ENCODE data around the gene USP20.

DNA sequence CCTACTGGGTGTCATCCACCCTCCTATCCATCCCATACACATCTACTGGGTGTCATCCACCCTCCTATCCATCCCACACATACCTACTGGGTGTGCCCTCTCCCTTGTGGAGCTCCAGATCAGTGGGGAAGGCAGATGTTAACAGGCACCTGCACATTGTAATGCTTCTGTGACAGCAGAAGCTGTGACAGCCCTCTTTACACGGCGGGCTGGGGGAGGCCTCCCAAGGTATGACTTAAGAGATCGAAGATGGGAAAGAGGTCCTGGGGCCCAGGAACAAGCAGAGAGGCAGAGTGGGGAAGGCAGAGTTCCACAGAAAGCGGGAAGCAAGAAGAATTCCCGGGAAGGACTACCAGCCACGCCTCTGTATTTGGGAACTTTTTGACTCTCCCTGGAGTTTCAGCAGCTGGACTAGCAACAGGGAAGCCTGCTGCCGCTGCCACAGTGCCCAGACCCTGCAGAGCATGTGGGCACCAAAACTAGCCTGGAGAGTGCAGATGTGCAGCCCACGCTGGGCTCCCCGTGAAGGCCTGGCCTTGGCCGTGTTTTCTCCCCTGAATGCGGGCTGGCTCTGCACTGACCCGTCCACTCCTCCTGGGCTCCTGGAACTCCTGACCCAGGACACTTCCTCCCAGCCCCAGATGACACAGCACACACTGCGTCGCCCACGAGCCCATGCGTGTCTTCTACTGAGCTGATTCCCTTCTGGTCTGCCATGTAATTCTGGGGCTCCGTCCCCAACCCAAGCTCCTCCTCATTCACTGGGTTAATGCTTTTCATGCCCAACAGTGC, 20.6 kb upstream of the USP20 start:
- TF ChIP-seq POLR2A (IDR thresholded peaks at IDR 0.05; ENCODE audit: low read depth, low read length) = peak; percentile 36
- TF ChIP-seq, protein P1, sequence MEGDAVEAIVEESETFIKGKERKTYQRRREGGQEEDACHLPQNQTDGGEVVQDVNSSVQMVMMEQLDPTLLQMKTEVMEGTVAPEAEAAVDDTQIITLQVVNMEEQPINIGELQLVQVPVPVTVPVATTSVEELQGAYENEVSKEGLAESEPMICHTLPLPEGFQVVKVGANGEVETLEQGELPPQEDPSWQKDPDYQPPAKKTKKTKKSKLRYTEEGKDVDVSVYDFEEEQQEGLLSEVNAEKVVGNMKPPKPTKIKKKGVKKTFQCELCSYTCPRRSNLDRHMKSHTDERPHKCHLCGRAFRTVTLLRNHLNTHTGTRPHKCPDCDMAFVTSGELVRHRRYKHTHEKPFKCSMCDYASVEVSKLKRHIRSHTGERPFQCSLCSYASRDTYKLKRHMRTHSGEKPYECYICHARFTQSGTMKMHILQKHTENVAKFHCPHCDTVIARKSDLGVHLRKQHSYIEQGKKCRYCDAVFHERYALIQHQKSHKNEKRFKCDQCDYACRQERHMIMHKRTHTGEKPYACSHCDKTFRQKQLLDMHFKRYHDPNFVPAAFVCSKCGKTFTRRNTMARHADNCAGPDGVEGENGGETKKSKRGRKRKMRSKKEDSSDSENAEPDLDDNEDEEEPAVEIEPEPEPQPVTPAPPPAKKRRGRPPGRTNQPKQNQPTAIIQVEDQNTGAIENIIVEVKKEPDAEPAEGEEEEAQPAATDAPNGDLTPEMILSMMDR (IDR thresholded peaks at IDR 0.05; ENCODE audit: extremely low read depth in 1 of 2, insufficient read depth in 1 of 2, low read depth in 1 of 2, low read length in 2 of 2) = no peak
- no peak for TF ChIP-seq POLR2AphosphoS5 (IDR thresholded peaks at IDR 0.05; ENCODE audit: insufficient read depth, low read depth, low read length)
- no peak for TF ChIP-seq EZH2 (IDR thresholded peaks at IDR 0.05; ENCODE audit: borderline replicate concordance, low read depth, low read length, severe bottlenecking)
- TF ChIP-seq, protein P2, sequence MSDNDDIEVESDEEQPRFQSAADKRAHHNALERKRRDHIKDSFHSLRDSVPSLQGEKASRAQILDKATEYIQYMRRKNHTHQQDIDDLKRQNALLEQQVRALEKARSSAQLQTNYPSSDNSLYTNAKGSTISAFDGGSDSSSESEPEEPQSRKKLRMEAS (IDR thresholded peaks at IDR 0.05; ENCODE audit: insufficient read depth, insufficient read length) = no peak
- TF ChIP-seq JUN (IDR thresholded peaks at IDR 0.05; ENCODE audit: borderline replicate concordance, insufficient read depth, insufficient read length, low read depth) = no peak
- no peak for TF ChIP-seq MYC (IDR thresholded peaks at IDR 0.05; ENCODE audit: low read depth, low read length)
- TF ChIP-seq FOS (IDR thresholded peaks at IDR 0.05; ENCODE audit: borderline replicate concordance, insufficient read depth, low read length) = no peak
